ENCODE measurements around the gene EIPR1.

Gene EIPR1

DNA sequence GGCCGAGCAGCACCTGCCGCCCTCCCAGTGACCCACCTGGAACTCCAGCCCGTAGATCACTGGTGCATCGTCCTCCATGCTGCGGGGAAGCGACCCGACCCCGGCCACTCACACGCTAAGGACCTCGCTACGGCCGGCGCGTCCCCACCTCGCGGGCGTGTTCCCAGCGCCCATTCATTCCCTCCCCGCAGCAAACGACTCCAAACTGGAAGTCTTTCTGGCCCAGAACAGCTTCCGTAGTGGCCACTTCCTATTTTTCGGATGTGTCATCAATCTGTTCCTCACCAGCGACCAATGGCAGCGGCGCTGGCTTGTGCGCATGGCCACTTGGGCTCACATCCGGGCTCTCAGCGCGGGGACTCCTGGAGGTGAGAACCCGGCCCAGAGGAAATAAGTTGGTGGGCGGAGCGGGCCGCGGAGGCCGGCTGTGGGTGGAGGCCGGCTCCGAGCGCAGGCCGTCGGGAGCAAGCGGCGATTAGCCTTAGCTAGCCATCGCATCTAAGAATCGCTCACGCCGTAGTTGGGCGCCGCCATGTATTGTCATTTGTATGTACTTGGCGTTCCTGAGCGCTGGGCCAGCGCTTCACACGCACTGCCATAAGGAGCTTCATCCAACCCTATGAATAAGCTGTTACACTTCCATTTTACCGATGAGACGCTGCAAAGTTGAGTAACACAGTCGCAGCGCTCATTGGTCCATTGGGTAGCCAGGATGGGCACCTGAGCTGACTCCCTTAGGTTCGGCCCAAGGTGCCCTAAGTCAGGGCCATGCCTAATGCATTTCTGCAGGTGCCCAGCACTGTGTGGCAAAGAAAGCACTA lies at the start of gene EIPR1:
Gene EIPR1, minus strand, starts transcription at position 207 of the 821 bp plus-strand sequence. Its CDS starts 129 bp downstream, at position 78.
- DNase-seq (ENCODE audit: low read depth) = peak; percentile 97

DNA sequence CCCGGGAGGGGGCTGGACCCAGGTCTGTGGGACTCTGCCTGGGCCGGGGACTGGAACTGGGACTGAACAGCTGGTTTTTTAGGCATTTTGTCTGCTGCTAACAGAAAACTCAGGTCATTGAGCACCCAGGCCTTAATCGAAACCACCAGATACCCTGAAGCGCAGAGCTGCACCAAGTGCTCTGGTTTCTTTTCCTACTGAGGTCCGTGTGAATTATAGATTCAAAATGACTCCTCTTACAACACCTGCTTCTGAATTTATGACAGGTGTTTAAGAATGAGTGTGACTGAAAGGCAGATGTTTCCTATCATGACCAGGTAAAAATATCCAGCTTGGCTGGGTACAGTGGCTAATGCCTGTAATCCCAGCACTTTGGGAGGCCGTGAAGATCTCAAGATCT lies 49.7 kb upstream of the EIPR1 start:
- DNase-seq (ENCODE audit: low read depth) = no peak

GRCh38 chr2:3426615-3427014 lies 49.0 kb upstream of the EIPR1 start:
- DNase-seq (ENCODE audit: low read depth) = no peak

DNA sequence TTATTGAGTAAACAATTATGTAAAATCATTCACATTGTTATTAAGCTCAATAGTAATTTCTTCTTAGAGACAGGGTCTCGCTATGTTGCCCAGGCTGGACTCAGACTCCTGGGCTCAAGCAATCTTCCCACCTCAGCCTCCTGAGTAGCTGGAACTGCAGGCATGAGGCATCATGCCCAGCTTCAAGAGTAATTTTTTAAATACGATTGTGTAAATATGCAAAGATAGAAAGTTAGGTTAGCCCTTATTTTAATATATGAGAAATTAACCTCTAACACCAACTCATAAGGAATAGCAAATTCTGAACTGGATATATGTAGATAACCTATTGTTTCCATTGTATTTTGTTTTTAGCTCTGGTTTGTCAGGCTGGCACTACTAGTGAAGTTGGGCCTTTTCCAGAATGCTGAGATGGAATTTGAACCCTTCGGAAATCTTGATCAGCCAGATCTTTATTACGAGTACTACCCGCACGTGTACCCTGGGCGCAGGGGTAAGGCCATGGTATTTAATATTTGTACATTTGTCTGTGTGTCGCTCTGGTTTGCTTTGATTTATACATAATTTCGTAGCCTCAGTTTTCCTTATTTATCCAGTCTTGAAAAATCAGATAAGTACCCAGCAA lies 46.7 kb upstream of the EIPR1 start:
- DNase-seq (ENCODE audit: low read depth) = no peak

DNA sequence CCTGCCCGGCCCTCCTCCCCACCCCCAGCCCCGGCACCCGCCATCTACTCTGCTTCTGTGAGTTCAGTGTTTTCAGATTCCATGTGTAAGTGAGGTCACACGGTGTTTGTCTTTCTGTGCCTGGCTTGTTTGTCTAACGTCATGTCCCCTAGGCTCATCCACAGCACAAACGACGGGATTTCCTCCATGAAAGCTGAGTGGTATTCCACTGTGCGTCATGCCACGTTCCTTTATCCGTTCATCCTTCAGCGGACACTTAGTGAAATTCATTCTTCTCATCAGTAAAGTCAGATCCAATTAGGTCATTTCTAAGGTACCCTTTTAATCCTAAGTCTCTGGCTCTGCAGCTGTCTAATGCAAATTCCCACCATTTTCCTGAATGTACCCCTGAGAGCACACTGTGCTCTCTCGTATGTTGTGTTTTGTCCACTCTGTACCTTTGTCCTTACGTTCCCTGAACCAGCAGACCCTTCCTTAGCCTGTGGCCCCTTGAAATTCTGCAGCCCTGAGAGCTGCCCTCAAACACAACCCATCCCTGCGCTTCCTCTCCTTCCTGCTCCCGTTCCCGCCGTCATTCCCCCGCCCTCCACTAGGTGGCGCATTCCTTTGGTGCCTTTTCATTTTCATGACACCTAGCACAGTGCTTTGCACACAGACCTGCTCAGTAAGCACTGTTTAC lies 46.0 kb upstream of the EIPR1 start:
- peak; percentile 17 for DNase-seq (ENCODE audit: low read depth)

- DNase-seq (ENCODE audit: low read depth) = no peak
Measured at GRCh38 chr2:3422161-3422779, 44.7 kb upstream of the EIPR1 start.

- DNase-seq (ENCODE audit: low read depth) = no peak
Measured at GRCh38 chr2:3421580-3421979, 44.0 kb upstream of the EIPR1 start.

- DNase-seq (ENCODE audit: low read depth) = no peak
Measured at GRCh38 chr2:3420769-3421397, 43.3 kb upstream of the EIPR1 start.

- DNase-seq (ENCODE audit: low read depth) = no peak
Measured at GRCh38 chr2:3420076-3420768, 42.6 kb upstream of the EIPR1 start.

DNA sequence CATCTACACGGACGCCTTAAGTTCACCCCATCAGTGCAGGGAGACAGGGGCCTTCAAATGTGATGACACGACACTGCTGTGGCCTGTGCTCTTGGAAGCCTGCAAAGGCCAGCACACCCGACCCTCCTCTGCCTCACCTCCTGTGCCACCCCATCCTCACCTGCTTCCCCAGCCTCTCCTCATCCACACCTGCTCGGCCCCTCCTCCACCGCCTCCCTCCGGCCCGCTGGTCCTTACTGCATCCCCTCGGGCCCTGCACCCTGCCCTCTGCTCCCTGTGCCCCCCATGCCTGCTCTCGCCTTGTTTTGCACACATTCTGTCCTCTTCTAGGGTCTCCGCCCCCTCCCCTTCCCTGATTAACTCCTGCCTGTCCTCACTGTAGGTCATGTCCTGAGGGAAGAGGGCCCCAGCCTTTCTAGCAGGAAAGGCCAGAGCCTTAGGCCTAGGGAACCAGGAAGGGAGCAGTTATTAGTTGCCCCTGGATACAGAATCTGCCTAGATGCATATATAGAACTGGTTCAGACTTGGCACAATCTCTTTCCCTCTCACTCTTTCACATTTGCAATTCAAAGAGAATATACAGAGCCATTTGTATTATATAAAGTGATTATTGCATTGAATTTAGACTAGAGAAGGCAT lies 41.3 kb upstream of the EIPR1 start:
- DNase-seq (ENCODE audit: low read depth) = no peak

GRCh38 chr2:3414133-3414860 lies 36.7 kb upstream of the EIPR1 start:
- DNase-seq (ENCODE audit: low read depth) = no peak

DNA sequence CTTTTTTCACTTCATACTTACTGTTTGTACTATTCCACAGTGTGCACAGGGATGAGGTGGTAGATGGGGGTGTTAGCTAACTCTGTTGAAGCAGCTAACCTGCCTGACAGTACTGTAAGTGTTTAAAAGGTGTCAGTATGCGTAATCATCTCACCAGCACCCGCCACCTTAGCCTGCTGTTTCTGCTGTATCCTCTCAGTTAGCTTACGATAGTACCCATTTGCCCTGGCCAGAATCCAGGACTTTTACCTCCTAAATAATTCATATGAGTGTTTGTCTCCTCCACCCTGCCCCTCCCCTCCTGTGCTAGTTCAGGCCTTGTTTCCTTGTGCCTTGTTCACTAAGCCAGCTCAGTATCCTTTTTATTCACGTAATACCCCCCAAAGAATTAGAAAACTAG lies 36.1 kb upstream of the EIPR1 start:
- DNase-seq (ENCODE audit: low read depth) = no peak

GRCh38 chr2:3411103-3411502 lies 33.5 kb upstream of the EIPR1 start:
- DNase-seq (ENCODE audit: low read depth) = no peak

DNA sequence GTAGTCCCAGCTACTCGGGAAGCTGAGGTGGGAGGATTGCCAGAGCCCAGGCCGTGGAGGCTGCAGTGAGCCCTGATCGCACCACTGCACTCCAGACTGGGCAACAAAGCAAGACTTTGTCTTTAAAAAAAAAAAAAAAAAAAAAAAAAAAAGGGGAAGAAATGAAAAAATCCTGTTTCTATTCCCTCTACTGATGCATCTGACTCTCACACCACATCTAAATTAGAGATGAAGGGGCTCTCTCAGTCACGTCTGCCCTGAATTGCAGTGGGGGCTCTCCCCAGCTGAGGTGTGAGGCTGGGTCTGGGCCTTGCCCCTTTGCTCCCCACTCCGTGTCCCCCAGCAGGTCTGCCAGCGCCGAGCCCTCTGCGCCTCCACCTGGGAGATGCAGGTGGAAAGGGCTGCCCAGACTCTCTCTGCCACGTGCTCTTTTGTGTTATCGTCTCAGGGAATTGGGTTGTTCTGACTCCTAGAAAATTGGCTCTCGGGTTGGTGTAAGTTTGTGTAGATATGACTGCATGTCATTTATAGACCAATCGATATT lies 32.1 kb upstream of the EIPR1 start:
- no peak for DNase-seq (ENCODE audit: low read depth)

DNA sequence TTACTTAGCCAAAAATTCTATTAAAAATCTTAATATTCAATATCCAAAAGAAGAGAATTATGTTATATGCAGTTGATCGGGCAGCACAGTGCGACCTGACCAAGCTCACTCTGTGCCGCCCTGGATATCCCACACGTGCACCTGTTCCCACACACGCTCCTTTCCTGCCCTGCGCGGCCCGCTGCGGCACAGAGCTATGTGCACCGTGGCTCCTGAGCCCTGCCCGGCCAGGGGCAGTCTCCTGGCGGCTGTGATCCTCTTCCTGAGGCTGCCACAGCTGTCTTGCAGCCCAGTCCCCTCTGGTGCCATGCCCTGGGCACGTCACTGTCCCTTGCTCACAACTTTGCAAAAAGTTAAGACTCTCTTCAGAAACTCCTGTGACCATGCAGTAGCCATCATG lies 31.2 kb upstream of the EIPR1 start:
- no peak for DNase-seq (ENCODE audit: low read depth)

GRCh38 chr2:3406501-3406900 lies 28.9 kb upstream of the EIPR1 start:
- DNase-seq (ENCODE audit: low read depth) = no peak

GRCh38 chr2:3405876-3406275 lies 28.3 kb upstream of the EIPR1 start:
- no peak for DNase-seq (ENCODE audit: low read depth)

GRCh38 chr2:3405307-3405706 lies 27.7 kb upstream of the EIPR1 start:
- no peak for DNase-seq (ENCODE audit: low read depth)

DNA sequence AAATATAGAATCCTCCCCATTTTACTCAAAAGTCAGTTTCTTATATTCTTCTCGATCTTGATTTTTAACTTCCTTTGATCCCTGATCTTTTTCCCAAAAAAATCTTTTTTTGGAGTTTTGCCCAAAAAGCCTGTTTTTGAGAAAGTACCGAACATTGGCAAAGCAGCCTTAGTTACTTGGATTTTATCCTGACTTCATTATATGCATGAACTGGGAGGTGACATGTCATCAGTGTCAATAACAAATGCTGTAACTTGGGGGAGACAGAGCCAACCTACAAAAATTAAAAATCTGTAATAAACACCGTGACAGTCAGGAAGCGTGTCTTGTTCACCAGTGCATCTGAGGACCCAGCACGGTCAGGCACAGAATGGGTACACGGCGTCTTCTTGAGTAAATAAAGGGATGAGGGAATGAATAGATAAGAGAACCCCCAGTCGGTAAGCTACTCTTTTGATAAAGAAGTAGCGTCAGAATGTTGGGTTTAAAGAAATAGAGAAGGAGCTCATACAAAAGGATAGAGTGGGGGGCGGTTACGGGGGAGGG lies 26.8 kb upstream of the EIPR1 start:
- no peak for DNase-seq (ENCODE audit: low read depth)
